HG02571 (cell line): Measurements from ENCODE around the gene PGAM2.

ENCODE experiments used
- ATAC-seq: cut with Tn5 transposase; IDR thresholded peaks from one replicate; pipeline ENCODE4 v1.9.1; 2021; ENCODE audit warnings: mild to moderate bottlenecking, moderate library complexity; ENCODE audit not compliant: unreplicated experiment

The PGAM2 gene

DNA sequence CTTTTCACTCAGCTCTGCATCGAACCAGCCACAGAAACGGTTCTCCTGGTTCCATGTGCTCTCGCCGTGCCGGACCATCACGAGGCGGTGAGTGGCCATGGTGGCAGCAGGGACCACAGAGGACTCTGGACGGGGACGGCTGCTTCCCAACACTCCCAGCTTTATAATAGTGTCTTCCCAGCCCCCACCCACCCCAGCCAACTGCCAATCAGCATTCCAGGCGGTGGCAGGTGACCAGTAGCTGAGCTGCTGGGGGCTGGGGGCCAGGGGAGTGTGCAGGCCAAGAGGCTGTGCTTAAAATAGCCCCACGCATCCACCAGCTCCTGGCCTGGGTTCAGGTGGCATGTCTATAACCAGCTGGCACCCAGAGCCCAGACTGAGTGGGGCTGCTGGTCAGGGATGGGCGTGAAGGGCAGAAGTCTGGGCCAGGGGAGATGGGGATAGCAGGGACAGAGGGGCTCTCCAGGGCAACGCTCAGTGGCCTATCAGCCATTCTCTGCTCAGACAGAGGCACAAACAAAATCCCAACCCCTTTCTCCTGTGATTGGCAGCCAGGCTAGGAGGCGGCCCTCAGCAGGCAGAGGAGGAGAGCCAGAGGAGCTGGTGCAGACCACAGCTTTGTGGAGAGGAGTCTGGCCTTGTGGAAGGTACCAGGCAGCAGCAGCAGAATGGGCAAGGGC is at the start of gene PGAM2:
TSS of gene PGAM2 (minus strand) at position 137 of the 680 bp plus-strand sequence. CDS start at position 99, 38 bp downstream.
- no peak for ATAC-seq

GRCh38 chr7:44114586-44115310 is 49.4 kb upstream of the PGAM2 start:
- no peak for ATAC-seq

DNA sequence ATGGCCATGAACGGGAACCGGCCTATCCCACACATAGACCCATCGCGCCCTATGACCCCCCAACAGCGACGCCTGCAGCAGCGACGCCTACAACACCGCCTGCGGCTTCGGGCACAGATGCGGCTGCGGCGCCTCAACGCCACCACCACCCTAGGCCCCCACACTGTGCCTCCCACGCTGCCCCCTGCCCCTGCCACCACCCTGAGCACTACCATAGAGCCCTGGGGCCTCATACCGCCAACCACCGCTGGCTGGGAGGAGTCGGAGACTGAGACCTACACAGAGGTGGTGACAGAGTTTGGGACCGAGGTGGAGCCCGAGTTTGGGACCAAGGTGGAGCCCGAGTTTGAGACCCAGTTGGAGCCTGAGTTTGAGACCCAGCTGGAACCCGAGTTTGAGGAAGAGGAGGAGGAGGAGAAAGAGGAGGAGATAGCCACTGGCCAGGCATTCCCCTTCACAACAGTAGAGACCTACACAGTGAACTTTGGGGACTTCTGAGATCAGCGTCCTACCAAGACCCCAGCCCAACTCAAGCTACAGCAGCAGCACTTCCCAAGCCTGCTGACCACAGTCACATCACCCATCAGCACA is 48.5 kb upstream of the PGAM2 start:
- no peak for ATAC-seq

DNA sequence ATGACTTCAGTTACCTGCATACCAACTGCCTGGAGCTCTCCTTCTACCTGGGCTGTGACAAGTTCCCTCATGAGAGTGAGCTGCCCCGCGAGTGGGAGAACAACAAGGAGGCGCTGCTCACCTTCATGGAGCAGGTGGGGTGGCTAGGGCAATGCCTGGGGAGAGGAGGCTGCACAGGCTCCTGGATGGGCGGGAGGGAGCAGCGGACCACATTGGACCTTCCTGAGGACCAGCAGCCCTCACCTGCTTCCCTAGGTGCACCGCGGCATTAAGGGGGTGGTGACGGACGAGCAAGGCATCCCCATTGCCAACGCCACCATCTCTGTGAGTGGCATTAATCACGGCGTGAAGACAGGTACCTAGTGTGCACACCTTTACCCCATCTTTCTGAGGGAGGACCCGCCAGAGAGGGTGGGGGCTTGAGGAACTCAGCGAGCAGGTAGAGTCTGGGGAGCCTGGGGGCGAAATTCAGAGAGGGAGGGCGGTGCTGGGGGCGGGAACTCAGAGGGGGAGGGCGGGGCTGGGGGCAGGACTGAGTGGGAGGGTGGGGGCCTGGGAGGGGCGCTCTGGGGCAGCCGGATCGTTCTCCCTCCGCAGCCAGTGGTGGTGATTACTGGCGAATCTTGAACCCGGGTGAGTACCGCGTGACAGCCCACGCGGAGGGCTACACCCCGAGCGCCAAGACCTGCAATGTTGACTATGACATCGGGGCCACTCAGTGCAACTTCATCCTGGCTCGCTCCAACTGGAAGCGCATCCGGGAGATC is 47.8 kb upstream of the PGAM2 start:
- no peak for ATAC-seq

DNA sequence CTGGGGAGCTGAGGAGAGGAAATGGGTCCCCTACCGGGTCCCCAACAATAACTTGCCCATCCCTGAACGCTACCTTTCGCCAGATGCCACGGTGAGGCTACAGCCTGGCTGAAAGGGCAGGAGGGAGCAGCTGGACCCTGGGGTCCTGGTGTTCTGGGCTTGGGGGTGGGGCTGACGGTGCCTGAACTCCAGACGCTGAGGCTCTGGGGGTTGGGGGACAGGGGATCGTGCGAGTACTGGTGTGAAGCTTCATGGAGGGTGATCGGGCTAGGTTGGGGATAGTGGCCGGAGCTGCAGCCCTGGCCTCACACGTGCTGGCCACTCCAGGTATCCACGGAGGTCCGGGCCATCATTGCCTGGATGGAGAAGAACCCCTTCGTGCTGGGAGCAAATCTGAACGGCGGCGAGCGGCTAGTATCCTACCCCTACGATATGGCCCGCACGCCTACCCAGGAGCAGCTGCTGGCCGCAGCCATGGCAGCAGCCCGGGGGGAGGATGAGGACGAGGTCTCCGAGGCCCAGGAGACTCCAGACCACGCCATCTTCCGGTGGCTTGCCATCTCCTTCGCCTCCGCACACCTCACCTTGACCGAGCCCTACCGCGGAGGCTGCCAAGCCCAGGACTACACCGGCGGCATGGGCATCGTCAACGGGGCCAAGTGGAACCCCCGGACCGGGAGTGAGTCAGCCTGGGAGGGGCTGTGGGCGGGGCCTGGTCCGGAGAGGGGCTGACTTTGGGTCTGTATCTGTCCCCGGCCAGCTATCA is 47.0 kb upstream of the PGAM2 start:
- no peak for ATAC-seq

DNA sequence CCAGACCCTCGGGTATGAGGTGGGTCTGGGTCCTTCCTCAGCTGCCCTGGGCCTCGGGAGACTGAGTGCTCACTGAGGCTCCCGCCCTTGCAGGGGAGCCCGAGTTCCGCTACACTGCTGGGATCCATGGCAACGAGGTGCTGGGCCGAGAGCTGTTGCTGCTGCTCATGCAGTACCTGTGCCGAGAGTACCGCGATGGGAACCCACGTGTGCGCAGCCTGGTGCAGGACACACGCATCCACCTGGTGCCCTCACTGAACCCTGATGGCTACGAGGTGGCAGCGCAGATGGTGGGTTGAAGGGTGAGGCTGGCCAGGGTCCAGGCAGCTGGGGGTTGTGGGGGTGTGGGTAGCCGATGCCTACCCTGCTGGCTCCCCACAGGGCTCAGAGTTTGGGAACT is 46.4 kb upstream of the PGAM2 start:
- no peak for ATAC-seq

- ATAC-seq = no peak
These were observed 45.6 kb upstream of the PGAM2 start for GRCh38 chr7:44110719-44111635.

- no peak for ATAC-seq
These were observed 44.6 kb upstream of the PGAM2 start for GRCh38 chr7:44109991-44110390.

GRCh38 chr7:44108768-44109750 is 43.7 kb upstream of the PGAM2 start:
- ATAC-seq = no peak

GRCh38 chr7:44107961-44108767 is 42.8 kb upstream of the PGAM2 start:
- ATAC-seq = no peak

GRCh38 chr7:44107116-44107960 is 42.0 kb upstream of the PGAM2 start:
- no peak for ATAC-seq

DNA sequence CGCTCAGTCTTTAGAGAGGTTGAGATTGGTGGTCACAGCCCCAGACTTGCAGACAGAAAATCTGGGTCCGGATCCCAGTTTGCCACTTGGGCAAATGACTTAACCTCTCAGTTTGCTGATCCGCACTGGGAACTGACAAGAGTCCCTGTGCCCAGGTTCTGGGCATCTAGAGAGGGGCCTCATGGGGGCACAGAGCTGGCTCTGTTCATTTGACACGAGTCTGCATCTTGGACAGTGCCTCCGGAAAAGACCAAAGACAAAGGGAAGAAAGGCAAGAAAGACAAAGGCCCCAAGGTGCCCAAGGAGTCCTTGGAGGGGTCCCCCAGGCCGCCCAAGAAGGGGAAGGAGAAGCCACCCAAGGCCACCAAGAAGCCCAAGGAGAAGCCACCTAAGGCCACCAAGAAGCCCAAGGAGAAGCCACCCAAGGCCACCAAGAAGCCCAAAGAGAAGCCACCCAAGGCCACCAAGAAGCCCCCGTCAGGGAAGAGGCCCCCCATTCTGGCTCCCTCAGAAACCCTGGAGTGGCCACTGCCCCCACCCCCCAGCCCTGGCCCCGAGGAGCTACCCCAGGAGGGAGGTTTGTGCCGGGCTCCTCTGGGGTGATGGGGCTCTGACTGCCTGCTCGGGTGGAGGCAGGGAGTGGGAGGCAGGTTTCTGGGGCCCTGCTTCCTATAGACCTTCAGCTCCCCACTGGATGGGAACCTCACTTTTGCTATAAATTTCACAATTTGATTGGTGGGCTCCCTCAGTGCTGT is 41.1 kb upstream of the PGAM2 start:
- no peak for ATAC-seq

DNA sequence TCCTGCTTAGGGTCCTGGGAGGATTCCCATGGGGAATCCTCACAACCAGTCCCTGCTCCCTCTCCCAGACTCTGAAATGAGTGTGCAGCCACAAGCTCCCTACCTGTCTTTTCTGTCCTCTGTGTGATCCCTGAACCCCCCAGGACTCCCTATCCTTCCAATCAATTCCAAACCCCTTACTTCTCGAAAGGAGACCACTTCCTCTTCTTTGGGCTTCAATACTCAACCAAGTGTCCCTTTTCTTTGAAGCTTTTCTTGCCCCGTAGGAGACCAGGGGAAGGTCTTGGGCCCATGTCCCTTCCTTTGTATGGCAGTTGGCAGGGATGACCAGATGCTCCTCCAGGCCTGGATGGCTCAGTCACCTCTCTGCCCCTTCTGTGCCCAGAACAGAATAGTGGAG is 40.5 kb upstream of the PGAM2 start:
- no peak for ATAC-seq

GRCh38 chr7:44104860-44105771 is 39.7 kb upstream of the PGAM2 start:
- no peak for ATAC-seq
